ENCODE data around the gene N4BP2L2. TPM values are rescaled to one million over a fixed set of nuclear protein-coding genes. Genes with fewer than 3 reads are reported as not detected.

N4BP2L2 gene
- total and polyA plus RNA-seq, 2 of the 4 experiments (the other 2 are of a cell fraction), result 28.7 to 34.6 TPM

DNA sequence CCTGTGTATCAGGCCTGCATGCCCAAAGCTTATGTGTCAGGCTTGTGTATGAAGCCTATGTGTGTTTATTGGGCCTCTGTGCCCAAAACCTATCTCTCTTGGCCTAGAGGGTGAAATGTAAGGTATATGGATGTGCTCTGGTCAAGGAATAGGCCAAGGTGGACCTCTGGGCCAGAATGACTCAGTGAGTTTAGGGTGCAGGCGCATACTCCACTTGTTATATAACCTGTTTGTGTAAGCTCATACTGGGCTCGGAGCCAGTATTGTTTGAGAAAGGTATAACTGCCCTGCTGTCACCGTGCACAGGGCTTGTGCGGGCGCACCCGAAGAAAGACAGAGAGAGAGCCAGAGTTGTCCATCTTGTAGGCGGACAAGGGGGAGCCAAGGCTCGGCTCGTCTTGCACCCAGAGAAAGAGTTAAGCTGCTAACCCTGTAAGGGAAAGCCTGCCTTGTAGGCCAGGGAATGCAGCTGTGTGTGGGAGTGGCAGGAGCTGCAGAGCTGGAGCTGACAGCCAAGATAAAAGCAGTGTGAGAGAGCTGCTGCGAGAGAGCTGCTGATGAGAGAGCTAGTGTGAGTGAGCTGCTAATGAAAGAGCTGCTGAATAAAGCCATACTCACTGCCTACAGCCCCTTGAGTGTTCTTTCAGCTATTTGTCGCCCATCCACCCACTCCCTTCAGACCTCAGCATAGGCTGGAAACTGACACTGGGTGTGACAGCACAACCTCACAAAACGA is 67.2 kb downstream of the N4BP2L2 start:
- ATAC-seq (ENCODE audit: low read depth) (peak; percentile 82), DNase-seq (peak; percentile 67)
- no peak overlapping the region for H4K5ac ChIP-seq (ENCODE audit: low read depth, low read length)
- no peak overlapping the region for H2BK20ac ChIP-seq (ENCODE audit: low read depth, low read length)
- CTCF ChIA-PET, result no interaction called here
- no peaks in the 10 kb centered on the region; the same call in 1 of the 2 replicates for H3K9me1 ChIP-seq (ENCODE audit: insufficient read depth, low read length)
- 70% methylated on average over 8 of the region's 12 CpGs; no CpG with 5 or more reads in 1 of the 2 experiments for WGBS, 2 experiments (ENCODE audit: extremely low coverage in 2 of 2, insufficient read length in 1 of 2)
- POLR2A ChIA-PET (ENCODE audit: unreplicated experiment), result no interaction called here
- no peak overlapping the region for H2AK5ac ChIP-seq (ENCODE audit: low read depth, low read length)
- H3K18ac ChIP-seq (ENCODE audit: low read depth, low read length), result no peak overlapping the region
- peak overlapping the region in 1 of 2 experiments; percentile 20; a peak in 1 of 4 replicates for H4K8ac ChIP-seq (ENCODE audit: low read depth in 2 of 2, low read length in 2 of 2)
- H3K79me1 ChIP-seq (ENCODE audit: low read depth in 1 of 2, low read length in 2 of 2), result no peaks in the 10 kb centered on the region
- H3K23ac ChIP-seq (ENCODE audit: low read depth, low read length), result no peak overlapping the region
- H3K9ac ChIP-seq (ENCODE audit: low read depth, low read length), result no peak overlapping the region
- in situ Hi-C loops (cut with MboI; ENCODE audit: low sequenced_read_pairs) (no loop called here), dilution Hi-C loops (cut with HindIII; ENCODE audit: low sequenced_read_pairs, unreplicated experiment) (no loop called here), intact Hi-C loops (cut with micrococcal nuclease) (no loop called here)
- H3K4me3 ChIP-seq (ENCODE audit: insufficient read depth, low read depth, low read length), result no peak overlapping the region
- no peaks in the 10 kb centered on the region for H3K4me1 ChIP-seq (ENCODE audit: control insufficient read depth, insufficient read depth, low read length)
- no peak overlapping the region for H3K4me2 ChIP-seq (ENCODE audit: low read depth, low read length)
- no peak overlapping the region for H4K91ac ChIP-seq (ENCODE audit: insufficient read depth, low read depth, low read length)
- BruUV-seq (replicated peaks), result no TSS peak
- peaks cover 1% of the 10 kb centered on the region; the same call in 1 of the 2 replicates for H3K36me3 ChIP-seq (ENCODE audit: control insufficient read depth, insufficient read depth, low read length)
- no peak overlapping the region for H3K4ac ChIP-seq (ENCODE audit: low read depth, low read length)
- H3K27ac ChIP-seq (ENCODE audit: insufficient read depth, low read length), result no peak overlapping the region
- no peaks in the 10 kb centered on the region for H3K9me3 ChIP-seq (ENCODE audit: control insufficient read depth, insufficient read depth, low read length)
- no peak overlapping the region for H2BK15ac ChIP-seq (ENCODE audit: low read depth, low read length)
- no peak overlapping the region for H3K14ac ChIP-seq (replicated peaks; ENCODE audit: low read depth, low read length)
- no peaks in the 10 kb centered on the region for H4K20me1 ChIP-seq (ENCODE audit: insufficient read depth, low read length)
- no peak overlapping the region for H2BK120ac ChIP-seq (ENCODE audit: low read depth, low read length)
- H2AFZ ChIP-seq (replicated peaks; ENCODE audit: low read length, poor library complexity), result no peak overlapping the region
- no peak for TF ChIP-seq MAFK (IDR thresholded peaks at IDR 0.05; ENCODE audit: low read depth, low read length)
- no peak overlapping the region for H2BK5ac ChIP-seq (ENCODE audit: low read depth, low read length, poor library complexity, severe bottlenecking)
- H3K56ac ChIP-seq (ENCODE audit: extremely low read depth, insufficient read depth, low read length), result no peak overlapping the region
- no peak overlapping the region for H2AK9ac ChIP-seq (replicated peaks; ENCODE audit: low read depth, low read length, poor library complexity)
- H3K27me3 ChIP-seq (ENCODE audit: control insufficient read depth, insufficient read depth, low read length), result no peaks in the 10 kb centered on the region

All from IMR-90 (cell line).